ENCODE results near the gene LRIF1.

GRCh38 chr1:110899458-110899843 lies 64.3 kb downstream of the LRIF1 start:
- no peak for TF ChIP-seq CTCF (IDR thresholded peaks at IDR 0.05)
- no peak for TF ChIP-seq POLR2A (IDR thresholded peaks at IDR 0.05)
